WTC11 (cell line): Measurements from ENCODE around the gene PCNX3. TPM values are rescaled to one million over a fixed set of nuclear protein-coding genes. Genes with fewer than 3 reads are reported as not detected.
A peak's percentile ranks its signal among the peaks of the same experiment; 100 is the strongest.

Source experiments
- ATAC-seq: fragments of 200-7000 bp; cut with Tn5 transposase; 2 replicates; pipeline ENCODE4 v1.10.0; 2021; ENCODE audit warnings: mild to moderate bottlenecking, moderate library complexity
- CTCF ChIA-PET: fragments of 300-600 bp; sonication (Branson Sonifier 250); formaldehyde crosslinking; loops from one replicate; lab custom pipeline; 2021; ENCODE audit warnings: antibody characterized with exemption; lab: Charles Lee
- POLR2A ChIA-PET: fragments of 350-600 bp; sonication (Branson Sonifier 250); formaldehyde crosslinking; loops from one replicate; lab custom pipeline; 2021; ENCODE audit warnings: antibody characterized with exemption; lab: Charles Lee
- DNase-seq: peaks from one replicate; pipeline ENCODE4 v3.0.0; 2021; ENCODE audit warnings: low spot score
- H3K27ac Mint-ChIP-seq: 2 replicates; pipeline ENCODE4 v1.8.0; 2021; ENCODE audit warnings: mixed read lengths
- H3K27me3 Mint-ChIP-seq: 2 replicates; pipeline ENCODE4 v1.8.0; 2021; ENCODE audit warnings: low read depth, mild to moderate bottlenecking, moderate library complexity, mixed read lengths
- H3K36me3 Mint-ChIP-seq: 2 replicates; pipeline ENCODE4 v1.8.0; 2021; ENCODE audit warnings: mixed read lengths
- H3K4me1 Mint-ChIP-seq: 2 replicates; pipeline ENCODE4 v1.8.0; 2022; ENCODE audit warnings: mixed read lengths
- H3K4me3 Mint-ChIP-seq: 2 replicates; pipeline ENCODE4 v1.8.0; 2021; ENCODE audit warnings: mild to moderate bottlenecking, moderate library complexity, mixed read lengths
- H3K9me3 Mint-ChIP-seq: 2 replicates; pipeline ENCODE4 v1.8.0; 2021; ENCODE audit warnings: mixed read lengths
- EMX1 ChIP-seq: fragments of 250-450 bp; sonication (Bioruptor Pico); IDR thresholded peaks from 2 replicates; pipeline ENCODE4 v1.8.0; 2021; ENCODE audit warnings: mild to moderate bottlenecking
- ESRRA ChIP-seq: sonication (generic); formaldehyde crosslinking; IDR thresholded peaks from 2 replicates; pipeline ENCODE4 v1.8.1; 2022; ENCODE audit warnings: mild to moderate bottlenecking, missing genetic modification reagents, borderline replicate concordance
- KAT7 ChIP-seq: sonication (generic); formaldehyde crosslinking; IDR thresholded peaks from 2 replicates; pipeline ENCODE4 v1.8.1; 2023; ENCODE audit warnings: missing genetic modification reagents, mild to moderate bottlenecking, borderline replicate concordance
- NFE2L1 ChIP-seq: sonication (generic); formaldehyde crosslinking; IDR thresholded peaks from 2 replicates; pipeline ENCODE4 v1.8.1; 2023; ENCODE audit warnings: missing genetic modification reagents
- NR2C2 ChIP-seq: sonication (generic); formaldehyde crosslinking; IDR thresholded peaks from 2 replicates; pipeline ENCODE4 v1.8.0; 2022; ENCODE audit warnings: mild to moderate bottlenecking, missing genetic modification reagents
- RELA ChIP-seq: sonication (generic); formaldehyde crosslinking; IDR thresholded peaks from 2 replicates; pipeline ENCODE4 v1.8.1; 2022; ENCODE audit warnings: missing genetic modification reagents, mild to moderate bottlenecking, borderline replicate concordance
- SP1 ChIP-seq: sonication (generic); formaldehyde crosslinking; conservative IDR thresholded peaks from 2 replicates; pipeline ENCODE4 v1.8.1; 2022; ENCODE audit warnings: missing genetic modification reagents
- ZNF396 ChIP-seq: fragments of 250-450 bp; sonication (Bioruptor Pico); IDR thresholded peaks from 2 replicates; pipeline ENCODE4 v1.8.0; 2021; ENCODE audit warnings: mild to moderate bottlenecking, moderate library complexity, borderline replicate concordance
- total RNA-seq: library from RNA; stranded (reverse); gene quantifications from 3 replicates; pipeline ENCODE4 v1.2.3, GENCODE V29; 2021
- TF ChIP-seq, protein P1 (sequence below): sonication (generic); formaldehyde crosslinking; IDR thresholded peaks from 2 replicates; pipeline ENCODE4 v1.8.1; 2023; ENCODE audit warnings: mild to moderate bottlenecking, missing genetic modification reagents, moderate library complexity
- TF ChIP-seq, protein P2 (sequence below): sonication (generic); formaldehyde crosslinking; IDR thresholded peaks from 2 replicates; pipeline ENCODE4 v1.8.0; 2022; ENCODE audit warnings: mild to moderate bottlenecking, missing genetic modification reagents
- TF ChIP-seq, protein P3 (sequence below): fragments of 200-600 bp; IDR thresholded peaks from 2 replicates; pipeline ENCODE4 v1.8.0; 2022; ENCODE audit warnings: antibody characterized with exemption
- TF ChIP-seq, protein P4 (sequence below): sonication (generic); formaldehyde crosslinking; IDR thresholded peaks from 2 replicates; pipeline ENCODE4 v1.8.1; 2022; ENCODE audit warnings: low read depth, missing genetic modification reagents, borderline replicate concordance
- TF ChIP-seq, protein P5 (sequence below): sonication (generic); formaldehyde crosslinking; IDR thresholded peaks from 2 replicates; pipeline ENCODE4 v1.8.1; 2022; ENCODE audit warnings: mild to moderate bottlenecking, moderate library complexity, missing genetic modification reagents

The PCNX3 gene
- total RNA-seq, 1 experiment from 2014 or later, result 51.6 TPM

DNA sequence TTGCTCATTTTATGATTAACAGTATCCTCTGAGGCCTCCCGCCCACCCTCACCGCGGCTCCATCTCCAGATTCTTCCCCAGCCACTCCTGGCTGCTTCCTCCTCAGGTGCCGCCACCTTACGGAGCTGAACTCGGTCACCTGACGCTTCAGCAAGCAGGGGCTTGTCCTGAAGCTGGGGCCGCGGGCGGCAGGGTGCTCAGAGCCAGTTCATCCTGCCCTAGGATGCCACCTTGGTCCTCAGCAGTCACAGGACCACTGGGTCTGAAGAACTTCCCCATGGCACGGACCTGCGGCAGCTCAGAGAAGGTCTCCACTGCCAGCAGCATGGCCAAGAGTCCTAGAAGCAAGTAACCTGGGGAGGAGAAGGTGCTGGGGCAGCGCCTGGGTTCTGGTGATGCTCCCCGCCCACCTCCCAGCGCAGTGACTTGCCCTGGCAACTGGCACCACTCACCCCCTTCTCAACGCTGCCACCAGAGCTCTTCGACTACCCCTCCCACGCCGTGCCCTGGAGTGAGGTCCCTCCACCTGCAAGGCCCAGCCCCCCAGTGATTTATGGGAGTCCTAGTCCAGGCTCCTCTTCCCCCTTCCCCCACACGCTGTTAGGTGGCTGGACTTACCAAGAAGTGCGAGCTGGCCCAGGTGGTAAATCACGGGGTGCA is 22.6 kb upstream of the PCNX3 start:
- no peak for ATAC-seq
- peaks cover 25% of the 10 kb centered on the region for H3K4me1 Mint-ChIP-seq
- no peaks in the 10 kb centered on the region for H3K9me3 Mint-ChIP-seq
- no peak overlapping the region for H3K27ac Mint-ChIP-seq
- POLR2A ChIA-PET, result interaction anchor here (0.6 to 2.0 kb wide), 5 partner anchors 15 to 832 kb away, joined by 3 to 8 read pairs (median 3); partner anchors contain the start of genes PCNX3 and SIPA1
- peaks cover 53% of the 10 kb centered on the region for H3K27me3 Mint-ChIP-seq
- CTCF ChIA-PET, result interaction anchor here (0.6 to 13.8 kb wide), 38 partner anchors 9 to 452 kb away, joined by 3 to 311 read pairs (median 6); partner anchors contain the start of genes AP5B1, CCDC85B, EHBP1L1 and FAM89B
- no peaks in the 10 kb centered on the region for H3K36me3 Mint-ChIP-seq
- DNase-seq, result no peak
- peak overlapping the region; percentile 65 for H3K4me3 Mint-ChIP-seq
- TF ChIP-seq RELA (CRISPR knock-in tag), result peak; percentile 73; the same call in 1 of the 2 replicates
- TF ChIP-seq, protein P1, sequence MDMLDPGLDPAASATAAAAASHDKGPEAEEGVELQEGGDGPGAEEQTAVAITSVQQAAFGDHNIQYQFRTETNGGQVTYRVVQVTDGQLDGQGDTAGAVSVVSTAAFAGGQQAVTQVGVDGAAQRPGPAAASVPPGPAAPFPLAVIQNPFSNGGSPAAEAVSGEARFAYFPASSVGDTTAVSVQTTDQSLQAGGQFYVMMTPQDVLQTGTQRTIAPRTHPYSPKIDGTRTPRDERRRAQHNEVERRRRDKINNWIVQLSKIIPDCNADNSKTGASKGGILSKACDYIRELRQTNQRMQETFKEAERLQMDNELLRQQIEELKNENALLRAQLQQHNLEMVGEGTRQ (CRISPR knock-in tag), result peak; percentile 72
- no peak for TF ChIP-seq NFE2L1
- TF ChIP-seq NR2C2 (CRISPR knock-in tag), result no peak
- TF ChIP-seq, protein P2, sequence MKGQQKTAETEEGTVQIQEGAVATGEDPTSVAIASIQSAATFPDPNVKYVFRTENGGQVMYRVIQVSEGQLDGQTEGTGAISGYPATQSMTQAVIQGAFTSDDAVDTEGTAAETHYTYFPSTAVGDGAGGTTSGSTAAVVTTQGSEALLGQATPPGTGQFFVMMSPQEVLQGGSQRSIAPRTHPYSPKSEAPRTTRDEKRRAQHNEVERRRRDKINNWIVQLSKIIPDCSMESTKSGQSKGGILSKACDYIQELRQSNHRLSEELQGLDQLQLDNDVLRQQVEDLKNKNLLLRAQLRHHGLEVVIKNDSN (CRISPR knock-in tag), result peak; percentile 64; the same call in 1 of the 2 replicates

DNA sequence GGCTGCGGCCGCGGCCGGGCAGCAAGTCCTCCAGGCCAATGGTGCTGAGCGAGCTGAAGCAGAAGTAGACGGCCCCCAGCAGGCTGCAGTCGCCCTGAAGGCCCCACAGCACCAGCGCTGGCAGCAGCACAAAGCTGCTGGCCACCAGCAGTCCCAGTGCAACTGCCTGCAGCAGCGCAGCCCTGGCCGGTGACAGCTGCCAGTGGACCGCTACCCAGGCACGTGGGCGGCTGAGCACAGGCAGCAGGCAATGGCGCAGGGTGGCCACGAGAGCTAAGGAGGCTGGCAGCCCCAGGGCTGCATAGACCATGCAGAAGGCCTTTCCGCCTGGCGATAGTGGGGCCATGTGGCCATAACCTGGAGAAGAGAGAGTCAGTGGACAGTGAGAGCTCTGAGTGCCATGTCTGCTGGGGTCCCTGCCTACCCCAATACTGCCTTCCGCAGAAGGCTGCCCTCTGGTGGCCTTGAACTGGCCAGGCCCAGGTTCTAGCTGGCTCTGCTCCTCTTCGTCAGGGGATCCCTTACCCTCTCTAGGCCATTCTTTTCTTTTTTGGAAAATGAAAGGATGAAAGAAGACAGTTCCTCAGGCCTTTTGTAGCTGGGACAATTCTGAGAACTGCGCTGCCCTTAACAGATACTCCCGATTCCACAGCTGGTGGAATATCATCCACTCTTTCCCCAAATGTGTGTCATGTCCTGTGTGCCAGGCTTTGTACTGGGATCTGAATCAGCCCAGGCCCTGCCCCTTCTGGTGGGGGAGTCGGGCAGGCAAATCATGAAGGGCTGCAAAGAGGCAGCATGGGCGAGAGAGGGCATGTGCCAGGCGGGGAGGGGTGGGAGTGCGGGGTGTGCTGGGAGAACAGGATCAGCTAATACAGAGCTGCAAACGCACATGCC is 21.8 kb upstream of the PCNX3 start:
- TF ChIP-seq, protein P3, sequence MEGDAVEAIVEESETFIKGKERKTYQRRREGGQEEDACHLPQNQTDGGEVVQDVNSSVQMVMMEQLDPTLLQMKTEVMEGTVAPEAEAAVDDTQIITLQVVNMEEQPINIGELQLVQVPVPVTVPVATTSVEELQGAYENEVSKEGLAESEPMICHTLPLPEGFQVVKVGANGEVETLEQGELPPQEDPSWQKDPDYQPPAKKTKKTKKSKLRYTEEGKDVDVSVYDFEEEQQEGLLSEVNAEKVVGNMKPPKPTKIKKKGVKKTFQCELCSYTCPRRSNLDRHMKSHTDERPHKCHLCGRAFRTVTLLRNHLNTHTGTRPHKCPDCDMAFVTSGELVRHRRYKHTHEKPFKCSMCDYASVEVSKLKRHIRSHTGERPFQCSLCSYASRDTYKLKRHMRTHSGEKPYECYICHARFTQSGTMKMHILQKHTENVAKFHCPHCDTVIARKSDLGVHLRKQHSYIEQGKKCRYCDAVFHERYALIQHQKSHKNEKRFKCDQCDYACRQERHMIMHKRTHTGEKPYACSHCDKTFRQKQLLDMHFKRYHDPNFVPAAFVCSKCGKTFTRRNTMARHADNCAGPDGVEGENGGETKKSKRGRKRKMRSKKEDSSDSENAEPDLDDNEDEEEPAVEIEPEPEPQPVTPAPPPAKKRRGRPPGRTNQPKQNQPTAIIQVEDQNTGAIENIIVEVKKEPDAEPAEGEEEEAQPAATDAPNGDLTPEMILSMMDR, result peak; percentile 52
- TF ChIP-seq, protein P4, sequence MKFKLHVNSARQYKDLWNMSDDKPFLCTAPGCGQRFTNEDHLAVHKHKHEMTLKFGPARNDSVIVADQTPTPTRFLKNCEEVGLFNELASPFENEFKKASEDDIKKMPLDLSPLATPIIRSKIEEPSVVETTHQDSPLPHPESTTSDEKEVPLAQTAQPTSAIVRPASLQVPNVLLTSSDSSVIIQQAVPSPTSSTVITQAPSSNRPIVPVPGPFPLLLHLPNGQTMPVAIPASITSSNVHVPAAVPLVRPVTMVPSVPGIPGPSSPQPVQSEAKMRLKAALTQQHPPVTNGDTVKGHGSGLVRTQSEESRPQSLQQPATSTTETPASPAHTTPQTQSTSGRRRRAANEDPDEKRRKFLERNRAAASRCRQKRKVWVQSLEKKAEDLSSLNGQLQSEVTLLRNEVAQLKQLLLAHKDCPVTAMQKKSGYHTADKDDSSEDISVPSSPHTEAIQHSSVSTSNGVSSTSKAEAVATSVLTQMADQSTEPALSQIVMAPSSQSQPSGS (CRISPR knock-in tag), result no peak
- H3K4me1 Mint-ChIP-seq, result peaks cover 18% of the 10 kb centered on the region
- H3K4me3 Mint-ChIP-seq, result peak overlapping the region; percentile 65
- ChIA-PET CTCF (interaction anchor here (0.5 to 13.8 kb wide), 42 partner anchors 9 to 452 kb away, joined by 3 to 311 read pairs (median 5); partner anchors contain the start of genes CCDC85B, EHBP1L1, FAM89B and FIBP), POLR2A (interaction anchor here (0.6 to 2.0 kb wide), 4 partner anchors 21 to 833 kb away, joined by 3 to 8 read pairs (median 5); partner anchors contain the start of genes PCNX3 and SIPA1)
- DNase-seq, result peak; percentile 80
- no peaks in the 10 kb centered on the region for H3K9me3 Mint-ChIP-seq
- H3K27me3 Mint-ChIP-seq, result peaks cover 49% of the 10 kb centered on the region
- no peak overlapping the region for H3K27ac Mint-ChIP-seq
- H3K36me3 Mint-ChIP-seq, result 0 out of 2 replicates have a peak, but pooled peaks cover under 1% of the 10 kb centered on the region
- peak; percentile 49 for ATAC-seq

DNA sequence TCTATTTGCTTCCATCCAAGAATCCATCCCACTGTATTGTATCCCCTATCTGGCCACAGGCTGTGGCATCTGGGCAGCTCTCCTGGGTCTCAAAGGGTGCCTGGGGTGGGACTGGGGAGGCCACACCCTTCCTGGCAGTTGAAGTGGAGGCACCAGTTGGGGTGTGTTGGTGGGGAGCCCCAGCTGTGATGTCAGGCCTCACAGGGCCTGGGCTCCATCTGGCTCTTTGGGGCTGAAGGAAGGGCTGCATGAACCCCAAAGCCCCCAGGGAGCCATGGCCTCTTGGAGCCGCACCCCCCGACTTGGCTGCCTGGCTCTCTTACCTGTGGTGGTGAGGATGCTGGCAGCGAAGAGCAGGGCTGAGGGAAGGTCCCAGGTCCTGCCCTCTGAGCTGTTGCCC is 20.4 kb upstream of the PCNX3 start:
- ChIA-PET CTCF (interaction anchor here (0.8 to 13.8 kb wide), 9 partner anchors 11 to 70 kb away, joined by 4 to 311 read pairs (median 48); partner anchors contain the start of genes EHBP1L1, FAM89B, MAP3K11 and PCNX3), POLR2A (interaction anchor here (0.5 kb wide), 1 partner anchor 64 kb away, joined by 3 read pairs; no protein-coding TSS in a partner anchor)
- no peak overlapping the region for H3K4me3 Mint-ChIP-seq
- DNase-seq (no peak), ATAC-seq (no peak)
- H3K27ac Mint-ChIP-seq, result no peak overlapping the region
- peaks cover 39% of the 10 kb centered on the region for H3K27me3 Mint-ChIP-seq
- peaks cover 4% of the 10 kb centered on the region; the same call in 1 of the 2 replicates for H3K36me3 Mint-ChIP-seq
- H3K9me3 Mint-ChIP-seq, result no peaks in the 10 kb centered on the region
- peaks cover 15% of the 10 kb centered on the region for H3K4me1 Mint-ChIP-seq
- TF ChIP-seq, protein P5, sequence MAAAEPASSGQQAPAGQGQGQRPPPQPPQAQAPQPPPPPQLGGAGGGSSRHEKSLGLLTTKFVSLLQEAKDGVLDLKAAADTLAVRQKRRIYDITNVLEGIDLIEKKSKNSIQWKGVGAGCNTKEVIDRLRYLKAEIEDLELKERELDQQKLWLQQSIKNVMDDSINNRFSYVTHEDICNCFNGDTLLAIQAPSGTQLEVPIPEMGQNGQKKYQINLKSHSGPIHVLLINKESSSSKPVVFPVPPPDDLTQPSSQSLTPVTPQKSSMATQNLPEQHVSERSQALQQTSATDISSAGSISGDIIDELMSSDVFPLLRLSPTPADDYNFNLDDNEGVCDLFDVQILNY, result no peak
- no peak for TF ChIP-seq EMX1 (CRISPR knock-in tag)
- no peak for TF ChIP-seq KAT7
- no peak for TF ChIP-seq SP1 (CRISPR knock-in tag)
- TF ChIP-seq ESRRA (CRISPR knock-in tag), result no peak
- TF ChIP-seq ZNF396, result no peak
